ENCODE measurements around the gene MFN2. TPM values are rescaled to one million over a fixed set of nuclear protein-coding genes. Genes with fewer than 3 reads are reported as not detected.

MFN2 gene
- total and polyA plus RNA-seq, 9 of the 15 experiments (the other 6 are each of a cell fraction or from before 2014, with no cell fraction given), result 10.5 to 158 (median 87.1) TPM

- FAIRE-seq, result no peak
- 0 out of 2 replicates have a peak, but pooled peaks have one; percentile 14 for TF ChIP-seq ZFX (CRISPR knock-in tag; IDR thresholded peaks at IDR 0.05)
- no peak for TF ChIP-seq TCF3 (CRISPR knock-in tag; IDR thresholded peaks at IDR 0.05)
- H3K4me2 ChIP-seq (ENCODE audit: insufficient read depth, low read length), result no peak overlapping the region
- no peak for DNase-seq (ENCODE audit: extremely low read depth in 1 of 4, low spot score in 3 of 4)
- 99% methylated on average over 10 of the region's 19 CpGs for WGBS (ENCODE audit: insufficient coverage, low coverage, missing lambda C conversion rate)
- no peak overlapping the region for H2AFZ ChIP-seq (ENCODE audit: low read depth, low read length)
- intact Hi-C loops (cut with micrococcal nuclease), result no loop called here
- peaks cover 77% of the 10 kb centered on the region; the same call in 2 of the 3 replicates for H3K36me3 ChIP-seq (ENCODE audit: control insufficient read depth, insufficient read depth, low read length)
- BruUV-seq (replicated peaks), result no TSS peak
- in situ Hi-C loops (cut with MboI), result no loop called here
- ChIA-PET POLR2A (interaction anchor here (0.6 to 6.9 kb wide), 8 partner anchors 10 to 1808 kb away, joined by 3 to 95 read pairs (median 4); partner anchors contain the start of gene MIIP), CTCF (ENCODE audit: low intra/inter-chr PET ratio) (no interaction called here)
- peaks cover 3% of the 10 kb centered on the region; the same call in 1 of the 2 replicates for H4K20me1 ChIP-seq (replicated peaks; ENCODE audit: control insufficient read depth, insufficient read depth, low read length)
- peak overlapping the region in 1 of 2 experiments; percentile 61; a peak in 2 of 4 replicates for H3K9ac ChIP-seq (ENCODE audit: insufficient read depth in 1 of 2, low read depth in 2 of 2, low read length in 2 of 2)
- peaks cover 6% of the 10 kb centered on the region for H3K9me1 ChIP-seq (ENCODE audit: control insufficient read depth, insufficient read depth, low read length)
- no peaks in the 10 kb centered on the region for H3K79me2 ChIP-seq (ENCODE audit: control insufficient read depth, insufficient read depth, low read length)
- no peaks in the 10 kb centered on the region for H3K9me3 ChIP-seq (replicated peaks; ENCODE audit: control insufficient read depth, insufficient read depth, low read depth, low read length)
- H3K27me3 ChIP-seq (ENCODE audit: control insufficient read depth in 2 of 2, insufficient read depth in 2 of 2, low read length in 2 of 2), result no peaks in the 10 kb centered on the region
- no peak overlapping the region for H3K27ac ChIP-seq (ENCODE audit: extremely low read depth, low read depth, low read length)
- no peak overlapping the region for H3K4me3 ChIP-seq
- peaks cover 0 to 25% of the 10 kb centered on the region in 2 experiments; a peak in 3 of 5 replicates for H3K4me1 ChIP-seq (replicated peaks in 1 of 2; ENCODE audit: control insufficient read depth in 2 of 2, insufficient read depth in 2 of 2, low read length in 2 of 2)
- no peak for ATAC-seq
Observed at GRCh38 chr1:12028957-12029511, 48.8 kb downstream of the MFN2 start.

GRCh38 chr1:12029720-12030339, 49.6 kb downstream of the MFN2 start:
- ChIA-PET POLR2A (interaction anchor here (0.5 to 6.9 kb wide), 11 partner anchors 10 to 1808 kb away, joined by 3 to 95 read pairs (median 3); partner anchors contain the start of gene MIIP), CTCF (ENCODE audit: low intra/inter-chr PET ratio) (no interaction called here)
- no peak for DNase-seq (ENCODE audit: extremely low read depth in 1 of 4, low spot score in 3 of 4)
- intact Hi-C loops (cut with micrococcal nuclease), result loop anchor here (2.0 kb wide), 2 partner anchors 121 to 191 kb away; no protein-coding TSS in a partner anchor
- 97% methylated on average over 26 of the region's 32 CpGs for WGBS (ENCODE audit: insufficient coverage, low coverage, missing lambda C conversion rate)
- Histone ChIP-seq H4K20me1 (replicated peaks; ENCODE audit: control insufficient read depth, insufficient read depth, low read length) (peaks cover 3% of the 10 kb centered on the region; the same call in 1 of the 2 replicates), H2AFZ (ENCODE audit: low read depth, low read length) (no peak overlapping the region), H3K4me2 (ENCODE audit: insufficient read depth, low read length) (no peak overlapping the region), H3K9ac (ENCODE audit: insufficient read depth in 1 of 2, low read depth in 2 of 2, low read length in 2 of 2) (peak overlapping the region in 1 of 2 experiments; percentile 61; a peak in 1 of 4 replicates), H3K4me3 (no peak overlapping the region), H3K79me2 (ENCODE audit: control insufficient read depth, insufficient read depth, low read length) (no peaks in the 10 kb centered on the region), H3K9me3 (replicated peaks; ENCODE audit: control insufficient read depth, insufficient read depth, low read depth, low read length) (no peaks in the 10 kb centered on the region), H3K27ac (ENCODE audit: extremely low read depth, low read depth, low read length) (no peak overlapping the region), H3K36me3 (ENCODE audit: control insufficient read depth, insufficient read depth, low read length) (peaks cover 70% of the 10 kb centered on the region; the same call in 2 of the 3 replicates), H3K9me1 (ENCODE audit: control insufficient read depth, insufficient read depth, low read length) (peaks cover 6% of the 10 kb centered on the region), H3K4me1 (replicated peaks in 1 of 2; ENCODE audit: control insufficient read depth in 2 of 2, insufficient read depth in 2 of 2, low read length in 2 of 2) (peaks cover 6 to 32% of the 10 kb centered on the region in 2 experiments; a peak in 4 of 5 replicates), H3K27me3 (ENCODE audit: control insufficient read depth in 2 of 2, insufficient read depth in 2 of 2, low read length in 2 of 2) (no peaks in the 10 kb centered on the region)
- in situ Hi-C loops (cut with MboI), result no loop called here
- BruUV-seq (replicated peaks), result no TSS peak
- TF ChIP-seq POLR2G (IDR thresholded peaks at IDR 0.05; ENCODE audit: low read depth, low read length) (peak; percentile 57), ZBTB33 (CRISPR knock-in tag; IDR thresholded peaks at IDR 0.05) (0 out of 2 replicates have a peak, but pooled peaks have one; percentile 23), RBFOX2 (IDR thresholded peaks at IDR 0.05; ENCODE audit: low read depth, low read length) (peak; percentile 54; the same call in 1 of the 2 replicates), HMBOX1 (IDR thresholded peaks at IDR 0.05) (no peak)
- no peak for ATAC-seq
- FAIRE-seq, result no peak
